Large intestine (tissue), 3 donors: ENCODE measurements around the gene HOXB5. TPM values are rescaled to one million over a fixed set of nuclear protein-coding genes. Genes with fewer than 3 reads are reported as not detected.
A peak's percentile ranks its signal among the peaks of the same experiment; 100 is the strongest.

Experiments
- DNase-seq, 2 donors: peaks; one replicate each; pipeline versions ENCODE4 v3.0.0 to v3.0.0-alpha.2; 2013
- H3K27ac ChIP-seq: one replicate; pipeline ENCODE4 v1.5.1; 2013; ENCODE audit warnings: low read length
- H3K27me3 ChIP-seq: 2 replicates; pipeline ENCODE4 v1.6.1; 2013; ENCODE audit warnings: low read length; ENCODE audit not compliant: control insufficient read depth, insufficient read depth
- H3K36me3 ChIP-seq: 2 replicates; pipeline ENCODE4 v1.6.1; 2013; ENCODE audit warnings: low read length; ENCODE audit not compliant: control insufficient read depth, insufficient read depth
- H3K4me1 ChIP-seq: one replicate; pipeline ENCODE4 v1.6.1; 2013; ENCODE audit warnings: low read length; ENCODE audit not compliant: control insufficient read depth, insufficient read depth
- H3K4me3 ChIP-seq: one replicate; pipeline ENCODE4 v1.5.1; 2013; ENCODE audit warnings: low read length
- H3K9me3 ChIP-seq: one replicate; pipeline ENCODE4 v1.6.1; 2013; ENCODE audit warnings: mild to moderate bottlenecking, low read depth, low read length, moderate library complexity; ENCODE audit not compliant: control insufficient read depth
- WGBS: methylation state at CpG from one replicate; pipeline ENCODE4 v1.1.5; 2013; ENCODE audit warnings: low lambda C conversion rate; ENCODE audit not compliant: insufficient coverage; 5-methylcytosine and 5-hydroxymethylcytosine counted together
- polyA plus RNA-seq: library from polyadenylated mRNA; unstranded; fragments of 120-200 nt; gene quantifications from one replicate; pipeline ENCODE4 v1.2.1, GENCODE V29; 2013

HOXB5 gene
- polyA plus RNA-seq, 1 donor, result 25.7 TPM

- Histone ChIP-seq H3K4me1 (peaks cover 13% of the 10 kb centered on the region), H3K4me3 (peak overlapping the region; percentile 32), H3K27me3 (peaks cover 95% of the 10 kb centered on the region), H3K36me3 (peaks cover 6% of the 10 kb centered on the region), H3K27ac (peak overlapping the region; percentile 73), H3K9me3 (peaks cover 3% of the 10 kb centered on the region)
- WGBS, result no CpG with 5 or more reads among the region's 19 CpGs
- no peak for DNase-seq
Observed at GRCh38 chr17:48577330-48577945, 16.1 kb downstream of the HOXB5 start.

GRCh38 chr17:48576479-48577309, 16.9 kb downstream of the HOXB5 start:
- peak overlapping the region; percentile 77 for H3K27ac ChIP-seq
- peaks cover 13% of the 10 kb centered on the region for H3K4me1 ChIP-seq
- H3K36me3 ChIP-seq, result peaks cover 6% of the 10 kb centered on the region
- H3K27me3 ChIP-seq, result peaks cover 95% of the 10 kb centered on the region
- H3K9me3 ChIP-seq, result peaks cover 3% of the 10 kb centered on the region
- H3K4me3 ChIP-seq, result peak overlapping the region; percentile 32
- WGBS, result no CpG with 5 or more reads among the region's 43 CpGs
- DNase-seq, result no peak

- Histone ChIP-seq H3K27me3 (peaks cover 95% of the 10 kb centered on the region), H3K4me1 (peaks cover 10% of the 10 kb centered on the region), H3K4me3 (peak overlapping the region; percentile 20), H3K36me3 (peaks cover 6% of the 10 kb centered on the region), H3K9me3 (no peaks in the 10 kb centered on the region), H3K27ac (peak overlapping the region; percentile 77)
- WGBS, result 39% methylated on average over 4 of the region's 22 CpGs
- no peak for DNase-seq
Observed at GRCh38 chr17:48575673-48576478, 17.7 kb downstream of the HOXB5 start.

- Histone ChIP-seq H3K27ac (peak overlapping the region; percentile 77), H3K36me3 (peaks cover 6% of the 10 kb centered on the region), H3K27me3 (peaks cover 95% of the 10 kb centered on the region), H3K4me3 (peak overlapping the region; percentile 3), H3K4me1 (peaks cover 3% of the 10 kb centered on the region), H3K9me3 (no peaks in the 10 kb centered on the region)
- WGBS, result no CpG with 5 or more reads among the region's 7 CpGs
- no peak for DNase-seq
Observed at GRCh38 chr17:48575066-48575582, 18.5 kb downstream of the HOXB5 start.

- peaks cover 6% of the 10 kb centered on the region for H3K36me3 ChIP-seq
- DNase-seq, result no peak
- peaks cover 95% of the 10 kb centered on the region for H3K27me3 ChIP-seq
- WGBS, result 20% methylated on average over 3 of the region's 8 CpGs
- H3K9me3 ChIP-seq, result no peaks in the 10 kb centered on the region
- H3K27ac ChIP-seq, result peak overlapping the region; percentile 77
- peak overlapping the region; percentile 3 for H3K4me3 ChIP-seq
- peaks cover 3% of the 10 kb centered on the region for H3K4me1 ChIP-seq
Observed at GRCh38 chr17:48574505-48575065, 19.0 kb downstream of the HOXB5 start.

- Histone ChIP-seq H3K4me3 (no peak overlapping the region), H3K27me3 (peaks cover 97% of the 10 kb centered on the region), H3K4me1 (peaks cover 9% of the 10 kb centered on the region), H3K36me3 (peaks cover 6% of the 10 kb centered on the region), H3K9me3 (no peaks in the 10 kb centered on the region), H3K27ac (peak overlapping the region; percentile 77)
- no peak for DNase-seq
- no CpG with 5 or more reads among the region's 1 CpG for WGBS
Observed at GRCh38 chr17:48571826-48572417, 21.7 kb downstream of the HOXB5 start.

GRCh38 chr17:48571024-48571818, 22.4 kb downstream of the HOXB5 start:
- no peak for DNase-seq
- Histone ChIP-seq H3K36me3 (peaks cover 6% of the 10 kb centered on the region), H3K27ac (peak overlapping the region; percentile 77), H3K9me3 (no peaks in the 10 kb centered on the region), H3K4me3 (peak overlapping the region; percentile 21), H3K27me3 (peaks cover 98% of the 10 kb centered on the region), H3K4me1 (peaks cover 9% of the 10 kb centered on the region)
- WGBS, result 20% methylated on average over 2 of the region's 26 CpGs

GRCh38 chr17:48570325-48571023, 23.1 kb downstream of the HOXB5 start:
- H3K36me3 ChIP-seq, result no peaks in the 10 kb centered on the region
- peaks cover 98% of the 10 kb centered on the region for H3K27me3 ChIP-seq
- peak overlapping the region; percentile 77 for H3K27ac ChIP-seq
- no peak for DNase-seq
- 22% methylated on average over 1 of the region's 19 CpGs for WGBS
- peak overlapping the region; percentile 21 for H3K4me3 ChIP-seq
- H3K4me1 ChIP-seq, result peaks cover 9% of the 10 kb centered on the region
- no peaks in the 10 kb centered on the region for H3K9me3 ChIP-seq
